ENCODE results near the gene KCNJ11.

The KCNJ11 gene

GRCh38 chr11:17366495-17366894, 22.0 kb downstream of the KCNJ11 start:
- DNase-seq (ENCODE audit: low read depth): no peak

GRCh38 chr11:17354601-17354991, 33.9 kb downstream of the KCNJ11 start:
- peak; percentile 28 for DNase-seq (ENCODE audit: low read depth)

- DNase-seq (ENCODE audit: low read depth): no peak
Measured at GRCh38 chr11:17353821-17354600, 34.4 kb downstream of the KCNJ11 start.

GRCh38 chr11:17352950-17353820, 35.3 kb downstream of the KCNJ11 start:
- DNase-seq (ENCODE audit: low read depth): peak; percentile 28

GRCh38 chr11:17351510-17352176, 36.8 kb downstream of the KCNJ11 start, which contains the start of gene NCR3LG1:
Gene NCR3LG1 (plus strand): TSS chr11:17351800. CDS start chr11:17351970, 170 bp downstream.
- no peak for DNase-seq (ENCODE audit: low read depth)

- no peak for DNase-seq (ENCODE audit: low read depth)
Measured at GRCh38 chr11:17351172-17351509, 37.3 kb downstream of the KCNJ11 start.

- no peak for DNase-seq (ENCODE audit: low read depth)
Measured at GRCh38 chr11:17350455-17351171, 37.8 kb downstream of the KCNJ11 start.

GRCh38 chr11:17347676-17348075, 40.8 kb downstream of the KCNJ11 start:
- no peak for DNase-seq (ENCODE audit: low read depth)

- peak; percentile 54 for DNase-seq (ENCODE audit: low read depth)
Measured at GRCh38 chr11:17343907-17344306, 44.6 kb downstream of the KCNJ11 start.

GRCh38 chr11:17343257-17343656, 45.2 kb downstream of the KCNJ11 start:
- DNase-seq (ENCODE audit: low read depth): no peak

All from GM04503 (cell line).